Cardiac septum (tissue), 1 donor: ENCODE data around the gene TEKTIP1. TPM values are rescaled to one million over a fixed set of nuclear protein-coding genes. Genes with fewer than 3 reads are reported as not detected.
"Not testable (repeated sequence)": the region's sequence is repeated elsewhere in the genome, so short reads cannot be mapped to it uniquely, and the experiment has no call there.

ENCODE experiments used
- DNase-seq: peaks from one replicate; pipeline ENCODE4 v3.0.0-alpha.2; 2020; ENCODE audit warnings: low spot score
- intact Hi-C: fragments of 100-400 bp; cut with DNase I; formaldehyde crosslinking; loops from one replicate; pipeline ENCODE4 v1.14.0; 2022
- total RNA-seq: library from RNA; stranded (reverse); fragmentation: NEBNext Ultra II Directional; extraction: Animal tissue kit (Norgen Biotek cat#: 25700); gene quantifications from one replicate; pipeline ENCODE4 v1.2.1, GENCODE V29; 2021
- donor health status: DM: no; HTN: no; CAD: no.

The TEKTIP1 gene
- total RNA-seq, 1 donor from 2014 or later: 1.7 TPM

DNA sequence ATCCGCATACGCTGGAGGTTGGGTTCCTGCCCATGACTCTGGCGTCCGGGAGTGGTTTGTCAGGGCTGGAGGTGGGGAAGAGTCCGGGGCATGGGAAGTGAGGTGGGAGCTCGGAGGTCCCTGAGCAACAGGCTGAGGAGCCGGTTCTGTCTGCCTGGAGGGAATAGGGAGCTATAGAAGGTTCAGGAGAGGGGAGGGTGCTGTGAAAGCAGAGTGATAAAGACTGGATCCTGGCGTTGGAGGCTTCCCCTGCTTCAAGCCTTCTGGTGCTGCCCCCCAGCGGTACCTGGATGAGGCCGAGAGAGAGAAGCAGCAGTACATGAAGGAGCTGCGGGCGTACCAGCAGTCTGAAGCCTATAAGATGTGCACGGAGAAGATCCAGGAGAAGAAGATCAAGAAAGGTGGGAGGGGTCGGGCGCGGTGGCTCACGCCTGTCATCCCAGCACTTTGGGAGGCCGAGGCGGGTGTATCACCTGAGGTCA, 36.3 kb downstream of the TEKTIP1 start:
- intact Hi-C loops: no loop called here
- DNase-seq: no peak

DNA sequence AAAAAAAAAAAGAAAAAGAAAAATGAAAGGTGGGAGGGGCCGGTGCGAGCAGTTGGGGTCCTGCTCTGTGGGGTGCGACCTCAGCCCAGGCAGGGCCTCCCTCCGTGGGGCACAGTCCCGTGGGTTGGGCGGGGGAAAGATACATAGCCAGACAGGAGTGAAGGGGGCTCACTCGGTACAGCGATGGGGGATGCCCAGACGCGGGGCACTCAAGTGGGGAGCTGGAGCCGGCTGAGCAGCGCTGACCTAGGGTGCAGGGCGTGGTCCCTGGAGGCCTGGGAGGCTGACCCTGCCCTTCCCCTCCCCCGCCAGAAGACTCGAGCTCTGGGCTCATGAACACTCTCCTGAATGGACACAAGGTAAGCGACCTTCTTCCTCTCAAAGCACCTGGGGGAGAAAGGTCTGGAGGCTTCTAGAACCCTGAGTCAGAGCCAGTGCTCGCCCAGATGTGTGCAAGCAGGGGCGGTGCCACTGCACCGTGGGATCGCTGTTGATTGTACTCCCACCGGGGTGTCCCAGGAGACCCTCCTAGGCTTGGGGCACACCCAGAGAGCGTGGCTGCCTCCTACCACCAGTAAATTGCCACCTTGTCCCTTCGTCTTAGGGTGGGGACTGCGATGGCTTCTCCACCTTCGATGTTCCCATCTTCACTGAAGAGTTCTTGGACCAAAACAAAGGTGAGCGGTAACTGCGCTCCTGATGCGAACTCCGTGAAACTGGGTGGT, 37.1 kb downstream of the TEKTIP1 start:
- DNase-seq: no peak
- intact Hi-C loops: no loop called here

DNA sequence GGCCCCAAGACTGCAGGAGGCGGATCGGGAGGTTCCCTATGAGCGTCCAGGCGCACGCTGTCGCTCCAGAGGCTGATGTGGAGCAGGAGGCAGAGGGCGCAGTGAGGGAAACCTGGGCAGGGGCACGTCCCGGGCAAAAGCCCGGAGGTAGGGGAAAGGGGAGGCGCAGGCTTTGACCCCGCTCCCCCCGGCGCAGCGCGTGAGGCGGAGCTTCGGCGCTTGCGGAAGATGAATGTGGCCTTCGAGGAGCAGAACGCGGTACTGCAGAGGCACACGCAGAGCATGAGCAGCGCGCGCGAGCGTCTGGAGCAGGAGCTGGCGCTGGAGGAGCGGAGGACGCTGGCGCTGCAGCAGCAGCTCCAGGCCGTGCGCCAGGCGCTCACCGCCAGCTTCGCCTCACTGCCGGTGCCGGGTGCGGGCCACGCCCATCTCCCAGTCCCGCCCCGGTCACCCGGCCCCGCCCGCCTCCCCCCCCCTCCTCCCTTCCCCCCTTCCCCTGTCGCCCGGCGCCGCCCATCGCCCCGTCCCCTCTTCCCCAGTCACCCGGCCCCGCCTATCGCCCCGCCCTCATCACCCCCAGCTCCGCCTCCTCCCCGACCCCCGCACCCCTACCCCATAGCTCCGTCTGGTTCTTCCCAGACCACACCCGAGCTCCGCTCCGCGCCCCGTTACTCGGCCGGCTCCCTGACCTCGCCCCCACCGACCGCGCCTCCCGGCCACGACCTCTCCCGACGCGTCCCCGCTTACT, 37.9 kb downstream of the TEKTIP1 start:
- peak; percentile 80 for DNase-seq
- intact Hi-C loops: no loop called here

DNA sequence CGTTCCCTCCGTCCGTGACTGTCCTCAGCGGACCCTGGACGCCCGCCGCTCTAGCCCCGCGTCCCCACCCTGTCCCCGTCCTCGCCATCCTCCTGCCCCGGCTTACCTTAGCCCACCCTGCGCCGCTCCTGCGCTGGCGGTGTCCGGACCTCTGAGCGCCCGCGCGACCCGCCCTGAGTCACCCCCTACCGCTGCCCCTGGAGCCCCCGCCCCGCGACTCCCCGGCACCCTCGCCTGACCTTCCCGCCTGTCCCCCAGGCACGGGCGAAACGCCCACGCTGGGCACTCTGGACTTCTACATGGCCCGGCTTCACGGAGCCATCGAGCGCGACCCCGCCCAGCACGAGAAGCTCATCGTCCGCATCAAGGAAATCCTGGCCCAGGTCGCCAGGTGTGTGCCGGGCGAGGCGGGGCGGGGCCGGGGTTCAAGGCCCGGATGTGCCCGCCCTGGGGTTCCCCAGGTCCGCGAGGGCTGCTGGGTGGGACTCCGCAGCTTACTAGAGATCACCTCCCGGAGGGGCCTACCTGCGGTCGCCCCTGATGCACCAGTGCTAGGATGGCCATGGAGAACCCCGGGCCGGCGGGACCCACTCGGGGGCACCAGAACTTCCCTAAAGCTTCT, 38.9 kb downstream of the TEKTIP1 start:
- intact Hi-C loops: no loop called here
- DNase-seq: no peak

GRCh38 chr19:3578390-3578789, 39.4 kb downstream of the TEKTIP1 start:
- intact Hi-C loops: no loop called here
- no peak for DNase-seq

DNA sequence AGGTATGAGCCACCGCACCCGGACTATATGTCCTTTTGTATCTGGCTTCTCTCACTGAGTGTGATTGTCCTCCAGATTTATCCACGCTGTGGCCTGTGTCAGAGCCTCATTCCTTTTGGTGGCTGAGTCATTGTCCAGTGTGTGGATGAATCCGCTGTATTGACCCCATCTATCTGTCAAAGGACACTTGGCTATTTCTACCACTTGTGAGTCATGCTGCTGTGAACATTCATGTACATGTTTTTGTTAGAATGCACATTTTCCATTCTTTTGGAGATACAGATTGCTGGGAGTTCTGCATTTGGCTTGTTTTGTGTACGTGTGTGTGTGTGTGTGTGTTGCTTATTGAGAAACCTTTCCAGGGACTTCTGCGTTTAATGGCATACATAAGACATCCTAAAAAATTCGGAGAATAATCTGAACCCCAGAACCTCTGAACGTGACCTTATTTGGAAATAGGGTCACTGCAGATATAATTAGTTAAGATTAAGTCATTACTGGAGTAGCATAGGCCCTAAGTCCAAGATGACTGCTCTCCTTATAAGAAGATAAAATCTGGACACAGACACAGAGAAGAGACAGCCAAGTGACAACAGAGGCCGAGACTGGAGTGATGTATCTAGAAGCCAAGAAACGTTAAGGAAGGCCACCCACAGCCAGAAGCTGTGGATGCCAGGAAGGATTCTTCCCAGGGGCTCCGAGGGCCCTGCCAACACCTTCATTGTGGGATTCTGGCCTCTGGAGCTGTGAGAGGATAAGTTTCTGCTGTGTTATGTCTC, 41.4 kb downstream of the TEKTIP1 start:
- intact Hi-C loops: no loop called here
- DNase-seq: no peak

GRCh38 chr19:3581792-3582191, 42.8 kb downstream of the TEKTIP1 start:
- DNase-seq, intact Hi-C loops: not testable (repeated sequence)

DNA sequence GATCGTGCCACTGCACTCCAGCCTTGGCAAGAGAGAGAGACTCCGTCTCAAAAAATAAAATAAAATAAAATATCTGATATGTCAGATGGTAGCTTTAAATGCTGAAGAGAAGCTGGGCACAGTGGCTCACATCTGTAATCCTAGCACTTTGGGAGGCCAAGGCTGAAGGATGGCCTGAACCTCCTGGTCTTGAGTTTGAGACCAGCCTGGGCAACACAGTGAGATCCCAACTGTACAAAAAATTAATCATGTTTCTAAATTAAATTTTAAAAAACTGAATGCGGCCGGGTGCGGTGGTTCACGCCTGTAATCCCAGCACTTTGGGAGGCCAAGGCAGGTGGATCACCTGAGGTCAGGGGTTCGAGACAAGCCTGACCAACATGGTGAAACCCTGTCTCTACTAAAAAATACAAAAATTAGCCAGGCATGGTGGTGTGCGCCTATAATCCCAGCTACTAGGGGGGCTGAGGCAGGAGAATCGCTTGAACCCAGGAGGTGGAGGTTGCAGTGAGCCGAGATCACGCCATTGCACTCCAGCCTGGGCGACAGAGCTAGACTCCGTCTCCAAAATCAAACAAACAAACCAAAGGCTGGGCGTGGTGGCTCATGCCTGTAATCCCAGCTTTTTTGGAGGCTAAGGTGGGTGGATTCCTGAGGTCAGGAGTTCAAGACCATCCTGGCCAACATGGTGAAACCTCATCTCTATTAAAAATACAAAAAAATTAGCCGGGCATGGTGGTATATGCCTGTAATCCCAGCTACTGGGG, 45.2 kb downstream of the TEKTIP1 start:
- intact Hi-C loops, DNase-seq: not testable (repeated sequence)

- intact Hi-C loops: loop anchor here (1.0 kb wide), 1 partner anchor 33 kb away; no protein-coding TSS in a partner anchor
These were observed 46.5 kb downstream of the TEKTIP1 start, which contains the start of gene GIPC3 for GRCh38 chr19:3585301-3586126. GIPC3 (plus strand) TSS chr19:3585478; CDS start chr19:3585598, 120 bp downstream.

DNA sequence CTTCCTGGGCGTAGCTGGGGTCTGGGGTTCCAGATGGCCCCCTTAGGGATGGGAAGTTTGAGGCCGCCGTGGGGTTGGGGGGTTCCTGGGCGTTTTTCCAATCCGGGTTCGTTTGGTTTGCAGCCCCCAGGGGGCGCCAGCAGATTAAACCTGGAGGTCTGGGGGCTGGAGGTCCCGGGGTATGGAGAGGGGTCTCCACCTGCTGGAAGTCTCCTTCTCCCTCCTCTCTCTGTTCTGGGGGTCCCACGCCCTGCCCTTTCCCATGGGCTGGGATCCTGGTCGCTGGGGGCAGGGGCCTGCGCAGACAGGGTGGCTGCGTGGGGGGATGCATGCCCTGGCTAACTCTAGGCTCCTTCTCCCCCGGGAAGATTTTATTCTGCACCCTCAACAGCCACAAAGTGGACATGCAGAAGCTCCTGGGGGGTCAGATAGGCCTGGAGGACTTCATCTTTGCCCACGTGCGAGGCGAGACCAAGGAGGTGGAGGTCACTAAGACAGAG, 47.2 kb downstream of the TEKTIP1 start:
- intact Hi-C loops: no loop called here
- no peak for DNase-seq

More at GRCh38 chr19:3585301-3586126, 46.5 kb downstream of the TEKTIP1 start, which contains the start of gene GIPC3:
- DNase-seq: no peak

GRCh38 chr19:3586707-3587346, 47.9 kb downstream of the TEKTIP1 start:
- intact Hi-C loops: no loop called here
- no peak for DNase-seq

DNA sequence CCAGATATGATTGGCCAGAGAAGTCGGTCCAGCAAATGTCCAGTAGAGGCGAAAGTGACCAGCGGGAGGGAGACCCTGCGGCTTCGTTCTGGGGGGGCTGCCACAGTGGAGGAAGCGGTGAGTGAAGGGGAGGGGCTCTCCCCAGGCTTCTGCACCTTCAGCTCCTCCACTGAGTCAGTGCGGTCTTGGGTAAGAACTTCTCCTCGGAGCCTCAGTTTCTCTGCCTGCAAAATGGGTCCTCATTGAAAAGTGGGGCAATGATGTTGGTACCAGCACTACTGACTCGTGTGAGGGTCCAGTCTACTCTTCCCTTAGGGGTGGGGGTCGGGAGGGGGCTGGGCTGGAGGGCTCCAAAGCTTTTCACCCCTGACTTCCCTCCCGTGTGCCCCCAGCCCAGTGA, 50.5 kb downstream of the TEKTIP1 start:
- DNase-seq: no peak
- intact Hi-C loops: no loop called here

DNA sequence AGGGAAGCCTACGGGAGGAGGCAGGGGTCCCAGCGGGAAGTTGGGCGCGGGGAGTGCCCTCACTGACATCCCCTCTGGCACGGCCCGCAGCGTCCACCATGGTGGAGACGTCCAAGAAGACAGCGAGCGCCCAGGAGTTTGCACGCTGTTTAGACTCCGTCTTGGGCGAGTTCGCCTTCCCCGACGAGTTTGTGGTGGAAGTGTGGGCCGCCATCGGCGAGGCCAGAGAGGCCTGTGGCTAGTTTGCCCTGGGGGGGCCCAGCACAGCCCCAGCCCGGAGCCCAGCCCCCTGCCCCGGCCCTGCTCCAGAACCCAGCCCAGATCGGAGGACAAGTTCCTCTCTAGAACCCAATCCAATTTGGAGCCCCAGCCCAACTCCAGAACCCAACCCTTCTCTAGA, 51.0 kb downstream of the TEKTIP1 start:
- intact Hi-C loops: no loop called here
- no peak for DNase-seq

DNA sequence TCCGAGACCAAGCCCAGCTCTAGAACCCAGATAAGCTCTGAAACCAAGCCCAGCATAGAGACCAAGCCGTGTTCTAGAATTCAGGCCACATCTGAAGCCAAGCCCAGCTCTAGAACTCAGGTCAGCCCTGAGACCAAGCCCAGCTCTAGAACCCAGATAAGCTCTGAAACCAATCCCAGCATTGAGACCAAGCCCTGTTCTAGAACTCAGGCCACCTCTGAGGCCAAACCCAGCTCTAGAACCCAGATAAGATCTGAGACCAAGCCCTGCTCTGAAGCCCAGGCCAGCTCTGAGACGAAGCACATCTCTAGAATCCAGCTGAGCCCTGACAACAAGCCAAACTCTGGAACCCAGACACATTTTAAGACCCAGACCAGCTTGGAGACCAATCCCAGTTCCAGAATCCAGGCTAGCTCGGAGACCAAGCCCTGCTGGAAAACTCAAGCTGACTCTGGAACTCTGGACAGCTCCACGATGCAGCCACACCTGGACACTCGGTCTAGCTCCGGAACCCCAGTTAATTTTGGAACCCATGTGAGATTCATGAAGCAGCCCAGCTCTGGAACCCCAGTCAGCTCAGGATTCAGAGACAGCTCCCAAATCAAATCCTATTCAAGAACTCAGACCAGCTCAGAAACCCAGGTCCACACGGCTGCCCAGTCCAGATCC, 52.2 kb downstream of the TEKTIP1 start:
- DNase-seq: no peak
- intact Hi-C loops: no loop called here

DNA sequence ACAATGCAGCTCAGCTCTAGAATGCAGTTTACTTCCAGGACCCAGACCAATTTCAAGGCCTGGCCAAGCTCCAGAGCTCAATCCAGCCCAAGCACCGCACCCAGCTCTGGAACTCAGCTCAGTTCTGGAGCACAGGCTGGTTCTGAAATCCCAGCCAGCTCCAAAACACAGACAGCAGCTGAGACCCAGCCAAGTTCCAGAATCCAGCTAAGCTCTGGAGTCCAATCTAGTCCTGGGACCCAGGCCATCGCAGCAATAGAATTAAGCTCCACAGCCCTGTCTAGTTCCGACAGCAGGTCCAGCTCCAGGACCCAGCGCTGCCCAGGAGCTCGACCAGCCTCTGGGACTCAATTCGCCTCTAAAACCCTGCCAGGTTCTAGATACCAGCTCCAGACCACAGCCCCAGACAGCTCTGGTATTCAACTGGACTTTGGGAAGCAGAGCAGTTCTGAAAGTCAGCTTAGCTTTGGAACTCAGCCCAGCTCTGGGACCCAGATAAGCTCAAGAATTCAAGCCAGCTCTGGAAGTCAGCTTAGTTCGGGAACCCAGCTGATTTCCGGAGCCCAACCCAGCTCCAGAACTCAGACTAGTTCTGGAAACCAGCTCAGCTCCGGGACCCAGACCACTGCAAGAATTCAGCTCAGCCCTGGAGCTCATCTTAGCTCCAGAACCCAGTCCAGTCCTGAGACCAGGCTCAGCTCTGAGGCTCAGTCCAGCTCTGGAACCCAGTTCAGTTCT, 53.1 kb downstream of the TEKTIP1 start:
- no peak for DNase-seq
- intact Hi-C loops: no loop called here

GRCh38 chr19:3593156-3593555, 54.2 kb downstream of the TEKTIP1 start:
- DNase-seq: no peak
- intact Hi-C loops: no loop called here
